Endothelial cell (in vitro differentiated cells): ENCODE data around the gene CTNND2. TPM values are rescaled to one million over a fixed set of nuclear protein-coding genes. Genes with fewer than 3 reads are reported as not detected.

ENCODE experiments used
- DNase-seq: peaks from one replicate; pipeline ENCODE4 v3.0.0; 2021; ENCODE audit warnings: low spot score
- H3K27ac Mint-ChIP-seq: one replicate; pipeline ENCODE4 v1.8.0; 2021; ENCODE audit warnings: mixed read lengths, inconsistent platforms; ENCODE audit not compliant: unreplicated experiment
- H3K27me3 Mint-ChIP-seq: one replicate; pipeline ENCODE4 v1.8.0; 2021; ENCODE audit warnings: mild to moderate bottlenecking, moderate library complexity, mixed read lengths, inconsistent platforms; ENCODE audit not compliant: unreplicated experiment
- H3K36me3 Mint-ChIP-seq: one replicate; pipeline ENCODE4 v1.8.0; 2021; ENCODE audit warnings: mild to moderate bottlenecking, low read depth, mixed read lengths, inconsistent platforms; ENCODE audit not compliant: unreplicated experiment
- H3K4me1 Mint-ChIP-seq: one replicate; pipeline ENCODE4 v1.8.0; 2021; ENCODE audit warnings: mild to moderate bottlenecking, mixed read lengths, inconsistent platforms; ENCODE audit not compliant: unreplicated experiment
- H3K4me3 Mint-ChIP-seq: one replicate; pipeline ENCODE4 v1.8.0; 2021; ENCODE audit warnings: mild to moderate bottlenecking, mixed read lengths, inconsistent platforms; ENCODE audit not compliant: unreplicated experiment
- H3K9me3 Mint-ChIP-seq: one replicate; pipeline ENCODE4 v1.8.0; 2021; ENCODE audit warnings: mixed read lengths, inconsistent platforms; ENCODE audit not compliant: unreplicated experiment
- CTCF ChIP-seq: fragments of 200-600 bp; sonication (generic); IDR thresholded peaks from one replicate; pipeline ENCODE4 v1.5.0; 2021; ENCODE audit warnings: antibody characterized with exemption; ENCODE audit not compliant: unreplicated experiment
- total RNA-seq: library from RNA; stranded (reverse); fragmentation: NEBNext Ultra II Directional; extraction: Animal tissue kit (Norgen Biotek cat#: 25700); gene quantifications from one replicate; pipeline ENCODE4 v1.2.1, GENCODE V29; 2021; ENCODE audit not compliant: unreplicated experiment

CTNND2 gene
- total RNA-seq, 1 donor from 2014 or later: 3.6 TPM

- Mint-ChIP-seq H3K4me1 (peaks cover 6% of the 10 kb centered on the region), H3K27ac (no peak overlapping the region), H3K9me3 (no peaks in the 10 kb centered on the region), H3K27me3 (peaks cover 2% of the 10 kb centered on the region), H3K36me3 (no peaks in the 10 kb centered on the region), H3K4me3 (no peak overlapping the region)
- no peak for DNase-seq
- no peak for TF ChIP-seq CTCF
These were observed 127.2 kb downstream of the CTNND2 start for GRCh38 chr5:11777096-11777495.

GRCh38 chr5:11770310-11770709 lies 133.9 kb downstream of the CTNND2 start:
- Mint-ChIP-seq H3K36me3 (no peaks in the 10 kb centered on the region), H3K27ac (no peak overlapping the region), H3K4me3 (no peak overlapping the region), H3K9me3 (no peaks in the 10 kb centered on the region), H3K4me1 (peaks cover 2% of the 10 kb centered on the region), H3K27me3 (no peaks in the 10 kb centered on the region)
- no peak for TF ChIP-seq CTCF
- no peak for DNase-seq

DNA sequence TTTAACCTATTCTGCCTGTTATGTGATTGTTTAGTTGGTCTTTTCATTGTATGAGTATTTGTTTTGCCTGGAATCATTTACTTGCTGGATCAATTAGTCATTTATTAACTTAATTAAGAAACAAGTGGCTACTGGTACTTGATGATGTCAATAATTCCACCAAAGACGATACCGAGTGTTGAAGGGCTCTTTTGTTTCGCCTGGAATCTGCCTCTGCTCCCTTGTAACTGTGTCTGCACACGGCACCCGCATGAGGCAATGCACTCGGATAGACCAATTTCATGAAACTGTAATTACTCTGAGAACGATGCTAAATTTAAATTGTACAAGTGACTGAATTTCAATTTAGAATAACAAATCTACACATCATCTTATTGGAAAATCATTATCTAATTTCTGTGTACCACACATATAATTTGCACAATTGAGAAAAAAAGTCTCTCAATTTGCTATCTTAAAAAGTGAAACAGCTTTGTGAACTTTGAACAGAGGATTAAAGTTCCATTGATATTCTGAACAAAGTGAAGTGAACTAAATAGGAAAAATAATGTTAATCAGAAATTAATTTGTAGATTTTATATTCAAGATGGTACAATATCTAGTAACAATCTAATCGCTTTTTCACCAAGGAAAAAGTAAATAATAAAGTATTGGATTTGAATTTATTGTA lies 143.2 kb downstream of the CTNND2 start:
- Mint-ChIP-seq H3K4me1 (no peaks in the 10 kb centered on the region), H3K27me3 (peaks cover 2% of the 10 kb centered on the region), H3K36me3 (peaks cover 3% of the 10 kb centered on the region), H3K4me3 (no peak overlapping the region), H3K9me3 (no peaks in the 10 kb centered on the region), H3K27ac (no peak overlapping the region)
- no peak for TF ChIP-seq CTCF
- DNase-seq: no peak

DNA sequence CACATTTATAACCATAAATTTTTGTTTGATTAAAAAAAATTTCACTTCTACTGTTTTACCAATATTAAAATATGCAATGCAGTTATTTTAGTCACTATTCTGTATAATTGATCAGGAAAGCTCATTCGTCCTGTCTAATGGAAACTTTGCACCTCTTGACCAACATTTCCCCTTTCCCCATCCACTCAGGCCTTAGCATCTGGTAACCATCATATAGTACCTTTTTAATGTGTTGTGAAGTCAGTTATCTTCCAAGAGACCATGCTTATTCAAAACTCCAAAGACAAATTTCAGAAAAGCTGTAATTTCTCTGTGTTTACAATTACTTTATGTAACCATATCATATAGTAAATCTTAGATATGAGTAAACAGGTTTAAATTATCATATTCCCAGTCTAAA lies 145.9 kb downstream of the CTNND2 start:
- Mint-ChIP-seq H3K9me3 (no peaks in the 10 kb centered on the region), H3K27ac (no peak overlapping the region), H3K4me1 (no peaks in the 10 kb centered on the region)

More for the DNA sequence above, 145.9 kb downstream of the CTNND2 start:
- no peak for DNase-seq
- no peak for TF ChIP-seq CTCF
- Mint-ChIP-seq H3K27me3 (no peaks in the 10 kb centered on the region), H3K4me3 (no peak overlapping the region), H3K36me3 (no peaks in the 10 kb centered on the region)
